Astrocyte of the cerebellum (primary cell): ENCODE data around the gene SMIM35.

Source experiments
- DNase-seq: peaks from one replicate; pipeline ENCODE4 v3.0.0-alpha.2; 2011; ENCODE audit warnings: low read depth
- H3K4me3 ChIP-seq: 2 replicates; pipeline ENCODE4 v1.5.1; 2011; ENCODE audit warnings: mild to moderate bottlenecking, low read depth, low read length, moderate library complexity
- CTCF ChIP-seq: IDR thresholded peaks from 2 replicates; pipeline ENCODE4 v1.5.1; 2012; ENCODE audit warnings: low read length, low read depth, moderate library complexity, mild to moderate bottlenecking; ENCODE audit errors: missing control alignments
- in situ Hi-C: cut with HindIII; loops from 2 replicates; pipeline ENCODE4 v1.10.0; 2017; ENCODE audit warnings: low sequenced_read_pairs

Gene SMIM35

GRCh38 chr11:118086913-118087768 lies at the start of gene SMIM35:
TSS of gene SMIM35 (minus strand) at chr11:118086963. CDS start at chr11:118086757, 206 bp downstream.
- DNase-seq = no peak
- in situ Hi-C loops = no loop called here
- no peak within 1 kb of the TSS for H3K4me3 ChIP-seq
- no peak for TF ChIP-seq CTCF

- DNase-seq = no peak
- no peak overlapping the region for H3K4me3 ChIP-seq
- no peak for TF ChIP-seq CTCF
- in situ Hi-C loops = no loop called here
Observed at GRCh38 chr11:118136341-118136740, 49.6 kb upstream of the SMIM35 start.

- no peak for DNase-seq
- no peak overlapping the region for H3K4me3 ChIP-seq
- in situ Hi-C loops = no loop called here
- no peak for TF ChIP-seq CTCF
Observed at GRCh38 chr11:118135796-118136165, 49.0 kb upstream of the SMIM35 start.

DNA sequence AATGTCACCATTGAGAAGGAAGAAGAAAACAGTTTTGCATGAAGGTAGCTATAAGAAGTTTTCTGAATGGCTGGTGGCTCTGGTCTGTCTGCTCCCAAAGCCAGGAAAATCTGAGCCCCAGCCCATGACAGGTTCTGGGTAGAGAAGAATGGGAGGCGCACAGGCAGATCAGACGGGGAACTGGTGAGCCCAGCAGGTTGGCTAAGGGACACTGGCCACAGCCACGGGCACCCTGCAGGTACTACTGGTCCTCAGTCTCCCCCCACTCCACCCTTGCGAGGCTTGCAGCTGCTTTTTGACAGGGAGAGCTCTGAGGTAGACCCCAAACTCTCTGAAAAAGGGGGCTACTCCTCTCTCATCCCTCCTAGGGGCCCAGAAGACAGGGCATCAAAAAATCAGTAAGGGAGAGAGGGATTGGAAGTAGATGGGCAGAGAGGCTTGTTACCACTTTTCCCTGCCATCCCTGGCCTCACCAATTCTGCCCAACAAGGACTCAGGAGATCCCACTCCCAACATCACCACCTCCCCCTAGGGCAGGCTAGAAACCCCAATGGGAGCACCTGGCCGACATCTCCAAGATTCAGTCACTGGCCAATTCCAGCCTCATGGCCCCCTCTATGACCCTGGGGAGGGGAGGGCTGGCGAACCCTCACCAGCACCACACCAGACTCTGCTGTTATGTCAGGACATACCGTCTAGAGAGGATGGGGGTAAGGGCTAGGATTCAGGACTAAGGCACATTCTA lies 48.5 kb upstream of the SMIM35 start:
- no peak for DNase-seq
- H3K4me3 ChIP-seq = no peak overlapping the region
- in situ Hi-C loops = no loop called here
- TF ChIP-seq CTCF = no peak

GRCh38 chr11:118133816-118134215 lies 47.1 kb upstream of the SMIM35 start:
- TF ChIP-seq CTCF = no peak
- in situ Hi-C loops = no loop called here

DNA sequence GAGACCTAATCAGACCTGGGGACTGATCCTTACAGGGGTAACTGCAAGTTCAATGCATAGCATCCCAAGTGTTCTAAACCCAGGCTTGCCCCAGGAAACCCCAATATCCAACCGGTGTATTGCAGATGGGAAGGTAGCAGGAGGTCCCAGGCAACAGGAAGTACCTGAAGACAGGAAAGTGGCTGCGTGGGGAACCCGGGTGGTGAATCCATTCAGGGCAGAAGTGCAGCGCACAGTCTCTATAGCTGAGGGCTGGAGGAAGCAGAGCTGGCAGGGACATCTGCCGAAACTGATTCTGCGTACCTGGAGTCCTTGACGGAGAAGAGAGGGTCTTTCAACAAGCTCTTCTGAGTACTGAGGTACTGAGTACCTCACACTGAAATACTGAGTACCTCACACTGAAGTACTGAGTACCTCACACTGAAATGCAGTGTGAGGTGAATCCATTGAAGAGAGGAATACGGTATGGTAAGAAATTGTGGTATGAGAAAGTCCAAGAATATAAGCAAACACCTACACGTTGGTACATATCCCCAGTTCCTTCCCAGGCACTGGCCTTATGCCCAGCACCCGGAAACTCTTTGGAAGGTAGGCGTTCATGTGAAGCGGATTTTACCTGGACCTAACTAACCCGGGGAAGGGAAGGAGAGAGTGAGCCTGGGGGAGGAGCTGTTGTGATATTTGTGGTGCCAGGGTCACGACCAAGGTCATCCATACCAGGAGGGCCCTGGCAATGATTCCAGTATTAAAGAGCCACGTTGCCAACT lies 45.8 kb upstream of the SMIM35 start:
- DNase-seq = no peak
- in situ Hi-C loops = no loop called here

More at GRCh38 chr11:118133816-118134215, 47.1 kb upstream of the SMIM35 start:
- H3K4me3 ChIP-seq = no peak overlapping the region
- no peak for DNase-seq

More for the DNA sequence above, 45.8 kb upstream of the SMIM35 start:
- no peak for TF ChIP-seq CTCF
- H3K4me3 ChIP-seq = no peak overlapping the region
